Esophagus squamous epithelium (tissue), 5 donors: Measurements from ENCODE around the gene SPATA31D4. TPM values are rescaled to one million over a fixed set of nuclear protein-coding genes. Genes with fewer than 3 reads are reported as not detected.

Experiments
- DNase-seq: peaks from one replicate; lab custom pipeline; 2025; lab: John Stamatoyannopoulos, UW
- H3K27ac ChIP-seq, 4 donors: fragments of 200-600 bp; sonication (generic); one replicate each; pipeline ENCODE4 v1.5.1; 2016 to 2019; ENCODE audit warnings: mild to moderate bottlenecking in 1 of 4
- H3K27me3 ChIP-seq, 4 donors: fragments of 200-600 bp; sonication (generic); 1 replicate in 3 of 4; 2 replicates in 1 of 4; pipeline versions ENCODE4 v1.5.1 to v1.6.0; 2017 to 2021; ENCODE audit warnings: antibody characterized with exemption in 1 of 4
- H3K36me3 ChIP-seq, 3 donors: fragments of 200-600 bp; sonication (generic); one replicate each; pipeline ENCODE4 v1.5.1; 2016 to 2019
- H3K4me1 ChIP-seq, 3 donors: fragments of 200-600 bp; sonication (generic); one replicate each; pipeline ENCODE4 v1.5.1; 2017 to 2019
- H3K4me3 ChIP-seq, 4 donors: fragments of 200-600 bp; sonication (generic); 1 replicate in 3 of 4; 2 replicates in 1 of 4; pipeline ENCODE4 v1.5.1; 2016 to 2019; ENCODE audit warnings: mild to moderate bottlenecking in 2 of 4, moderate library complexity in 1 of 4
- H3K9me3 ChIP-seq, 3 donors: fragments of 200-600 bp; sonication (generic); one replicate each; pipeline ENCODE4 v1.5.1; 2016 to 2019
- CTCF ChIP-seq, 6 experiments: fragments of 450-650 bp in 4 of 6; fragments of 200-600 bp in 2 of 6; sonication (generic) in 2 of 6; IDR thresholded peaks; one replicate each; pipeline ENCODE4 v1.5.1; 2016 to 2019; ENCODE audit warnings: antibody characterized with exemption in 6 of 6, mild to moderate bottlenecking in 4 of 6, moderate library complexity in 4 of 6
- POLR2A ChIP-seq, 4 donors: fragments of 450-650 bp; IDR thresholded peaks; one replicate each; pipeline ENCODE4 v1.6.1; 2017; ENCODE audit warnings: antibody characterized with exemption in 4 of 4, mild to moderate bottlenecking in 4 of 4, moderate library complexity in 3 of 4
- WGBS, 2 donors: methylation state at CpG; one replicate each; pipeline ENCODE4 v1.1.5; 2018; 5-methylcytosine and 5-hydroxymethylcytosine counted together
- intact Hi-C: fragments of 100-400 bp; cut with DNase I; formaldehyde crosslinking; loops from one replicate; pipeline ENCODE4 v1.15.0; 2022
- small RNA-seq, 4 donors: library from RNA; depleted of rRNA; stranded (forward); fragments of <200 nt; gene quantifications; one replicate each; pipeline ENCODE3, GENCODE V24; 2016
- total RNA-seq, 4 donors: library from RNA; depleted of rRNA; stranded (reverse); fragments of >200 nt; gene quantifications; one replicate each; pipeline ENCODE4 v1.1.0, GENCODE V29; 2016
- donor health status: DM: yes; HTN: yes; CAD: no.

SPATA31D4 gene
- total RNA-seq, 4 donors from 2014 or later = not detected

- Histone ChIP-seq H3K36me3 (no peaks in the 10 kb centered on the region), H3K27me3 (no peaks in the 10 kb centered on the region), H3K27ac (no peak overlapping the region), H3K4me3 (no peak overlapping the region), H3K9me3 (peaks cover 0 to 4% (median 0%) of the 10 kb centered on the region in 3 donors), H3K4me1 (no peaks in the 10 kb centered on the region)
- WGBS, 2 donors = 79 to 84% methylated on average over 4 of the region's 4 CpGs
- TF ChIP-seq POLR2A (IDR thresholded peaks at IDR 0.05) (no peak), CTCF (IDR thresholded peaks at IDR 0.05) (no peak)
- DNase-seq = no peak
- intact Hi-C loops = no loop called here
These were observed 53.7 kb downstream of the SPATA31D4 start for GRCh38 chr9:81981883-81982282.

Small RNA genes within 50 kb of the gene (small RNA-seq; reads per million reads assigned to genes)
- gene RF00189 (0 reads per million in 4 donors), gene RNA5SP287 (0 reads per million in 4 donors)

Other genes with a start within 250 kb of the SPATA31D4 start
- 10 to 100 TPM; 17.1 to 43.3 (median 20.4) TPM for gene TLE1, start 238.9 kb upstream of the SPATA31D4 start, total RNA-seq
- not detected for gene SPATA31D3, start 15.1 kb downstream of the SPATA31D4 start, total RNA-seq
- not detected for gene SPATA31D1, start 60.3 kb downstream of the SPATA31D4 start, total RNA-seq